GM12878 (cell line): Measurements from ENCODE around the gene CRB1. TPM values are rescaled to one million over a fixed set of nuclear protein-coding genes. Genes with fewer than 3 reads are reported as not detected.

Experiments used
- ATAC-seq: fragments of 200-7000 bp; cut with Tn5 transposase; 3 replicates; pipeline ENCODE4 v1.9.1; 2020; ENCODE audit warnings: mild to moderate bottlenecking, moderate library complexity
- BruUV-seq: library from RNA; stranded (reverse); fragments of 400-500 nt; replicated peaks from 2 replicates; lab custom pipeline; 2021; lab: Mats Ljungman, UMichigan
- CTCF ChIA-PET: fragments of 300-600 bp; sonication (Branson Sonifier 250); formaldehyde crosslinking; extraction: SDS; loops from one replicate; lab custom pipeline; 2021; ENCODE audit warnings: inconsistent platforms; lab: Yijun Ruan, JAX
- POLR2A ChIA-PET: fragments of 350-600 bp; formaldehyde crosslinking; extraction: SDS; loops from one replicate; lab custom pipeline; 2021; ENCODE audit warnings: inconsistent platforms; lab: Charles Lee
- RAD21 ChIA-PET: fragments of 300-600 bp; sonication (Branson Sonifier 250); formaldehyde crosslinking; loops from one replicate; lab custom pipeline; 2023; ENCODE audit warnings: antibody characterized with exemption; ENCODE audit not compliant: unreplicated experiment; lab: Charles Lee
- SMC1A ChIA-PET: fragments of 300-600 bp; sonication (Branson Sonifier 250); formaldehyde crosslinking; loops from one replicate; lab custom pipeline; 2023; ENCODE audit not compliant: unreplicated experiment, uncharacterized antibody; lab: Charles Lee
- DNase-seq: peaks from one replicate; pipeline ENCODE4 v3.0.0-alpha.2; 2011; ENCODE audit warnings: low read depth, low spot score
- FAIRE-seq: peaks from 3 replicates; lab custom pipeline; 2011; peaks lifted over from hg19 to GRCh38; lab: Jason Lieb, UNC
- H2AFZ ChIP-seq: 2 replicates; pipeline ENCODE4 v1.6.0; 2011; ENCODE audit warnings: low read depth, low read length, control low read depth; ENCODE audit not compliant: control insufficient read depth
- H3K27ac ChIP-seq: 2 replicates; pipeline ENCODE4 v1.5.1; 2011; ENCODE audit warnings: control low read depth; ENCODE audit not compliant: control insufficient read depth, insufficient read depth
- H3K27me3 ChIP-seq, 2 experiments: replicated peaks in 1 of 2; 2 replicates each; pipeline versions ENCODE4 v1.6.0 to v1.6.1; 2011; ENCODE audit warnings: low read length in 1 of 2; ENCODE audit not compliant: control insufficient read depth in 2 of 2, insufficient read depth in 2 of 2
- H3K36me3 ChIP-seq, 2 experiments: 2 replicates each; pipeline ENCODE4 v1.5.1; 2011; ENCODE audit warnings: low read length in 1 of 2; ENCODE audit not compliant: control insufficient read depth in 2 of 2, insufficient read depth in 2 of 2
- H3K4me1 ChIP-seq: 2 replicates; pipeline ENCODE4 v1.6.1; 2011; ENCODE audit warnings: mild to moderate bottlenecking, low read length, moderate library complexity, mixed read lengths; ENCODE audit not compliant: control insufficient read depth, insufficient read depth
- H3K4me2 ChIP-seq: 2 replicates; pipeline ENCODE4 v1.6.0; 2011; ENCODE audit warnings: control low read depth; ENCODE audit not compliant: control insufficient read depth, insufficient read depth
- H3K4me3 ChIP-seq: fragments of 200-600 bp; sonication (generic); 2 replicates; pipeline ENCODE4 v1.5.1; 2016
- H3K79me2 ChIP-seq: 2 replicates; pipeline ENCODE4 v1.6.0; 2011; ENCODE audit warnings: low read length; ENCODE audit not compliant: control insufficient read depth, insufficient read depth
- H3K9ac ChIP-seq: 2 replicates; pipeline ENCODE4 v1.8.0; 2011; ENCODE audit warnings: low read length, control low read depth, mixed read lengths; ENCODE audit not compliant: control insufficient read depth, insufficient read depth
- H3K9me3 ChIP-seq: replicated peaks from 3 replicates; pipeline ENCODE4 v1.5.1; 2011; ENCODE audit warnings: mild to moderate bottlenecking, low read length; ENCODE audit not compliant: control insufficient read depth, insufficient read depth
- H4K20me1 ChIP-seq: 2 replicates; pipeline ENCODE4 v1.6.0; 2011; ENCODE audit not compliant: control insufficient read depth, insufficient read depth
- BRCA1 ChIP-seq: IDR thresholded peaks from 2 replicates; pipeline ENCODE4 v1.6.1; 2011; ENCODE audit warnings: low read depth, low read length, improper control_type of control experiment
- CTCF ChIP-seq, 3 experiments: IDR thresholded peaks in 2 of 3; conservative IDR thresholded peaks in 1 of 3; 2 replicates each; pipeline ENCODE4 v1.5.1; 2011; ENCODE audit warnings: low read depth in 3 of 3, low read length in 3 of 3, mild to moderate bottlenecking in 3 of 3, control low read depth in 2 of 3, moderate library complexity in 2 of 3, inconsistent platforms in 1 of 3, mixed read lengths in 1 of 3; ENCODE audit not compliant: control insufficient read depth in 2 of 3, insufficient read depth in 1 of 3; ENCODE audit errors: extremely low read depth in 1 of 3
- NFYB ChIP-seq: IDR thresholded peaks from 2 replicates; pipeline ENCODE4 v1.6.1; 2011; ENCODE audit warnings: low read depth, mild to moderate bottlenecking, low read length, improper control_type of control experiment, moderate library complexity; ENCODE audit not compliant: insufficient read depth
- RAD21 ChIP-seq: IDR thresholded peaks from 2 replicates; pipeline ENCODE4 v1.6.1; 2011; ENCODE audit warnings: mild to moderate bottlenecking, low read depth, low read length, moderate library complexity; ENCODE audit not compliant: insufficient read depth
- SMC3 ChIP-seq: IDR thresholded peaks from 2 replicates; pipeline ENCODE4 v1.6.1; 2011; ENCODE audit warnings: low read length, improper control_type of control experiment, borderline replicate concordance
- TARDBP ChIP-seq: IDR thresholded peaks from 2 replicates; pipeline ENCODE4 v1.6.1; 2016; ENCODE audit warnings: borderline replicate concordance
- ZNF274 ChIP-seq: IDR thresholded peaks from one replicate; pipeline ENCODE4 v1.8.0; 2011; ENCODE audit not compliant: insufficient read length, insufficient read depth
- WGBS: methylation state at CpG from one replicate; pipeline ENCODE4 v1.1.6; 2016; ENCODE audit warnings: low lambda C conversion rate; ENCODE audit not compliant: insufficient replicate concordance, insufficient coverage; ENCODE audit errors: missing lambda C conversion rate; 5-methylcytosine and 5-hydroxymethylcytosine counted together
- in situ Hi-C: fragments of 300-500 bp; cut with MboI; formaldehyde crosslinking; loops from 9 replicates; pipeline ENCODE4 v1.14.3; 2018; ENCODE audit warnings: mixed read lengths
- intact Hi-C: fragments of 100-400 bp; cut with micrococcal nuclease; formaldehyde crosslinking; loops from one replicate; pipeline ENCODE4 v1.14.2; 2022; ENCODE audit not compliant: unreplicated experiment
- polyA plus RNA-seq, 11 experiments: library from polyadenylated mRNA; depleted of rRNA in 4 of 11; unstranded in 6 of 11; stranded (reverse) in 5 of 11; fragments of >200 nt; fragmentation: Nextera tagmentation in 4 of 11; fragmentation: Illumina TruSeq in 1 of 11; extraction: Ambion mirVana in 4 of 11; extraction: Trizol in 1 of 11; gene quantifications; 1 replicate in 1 of 11; 2 replicates in 10 of 11; pipeline versions ENCODE4 v1.2.1 to v1.2.3, GENCODE V29; 2011 to 2016; ENCODE audit warnings: inconsistent platforms in 2 of 11, missing spikeins in 2 of 11, low read depth in 1 of 11
- total RNA-seq, 4 experiments: library from RNA; depleted of rRNA in 3 of 4; stranded (reverse); fragments of >200 nt in 3 of 4; fragmentation: Illumina TruSeq in 1 of 4; extraction: Trizol in 1 of 4; gene quantifications; 2 replicates each; pipeline versions ENCODE4 v1.2.1 to v1.2.3, GENCODE V29; 2013 to 2021

The CRB1 gene
- total and polyA plus RNA-seq, 10 of the 15 experiments (the other 5 are each of a cell fraction or from before 2014, with no cell fraction given), result 0.06 to 0.10 (median 0.06) TPM; not detected in 7

- H3K79me2 ChIP-seq, result no peaks in the 10 kb centered on the region
- no peak overlapping the region for H3K4me2 ChIP-seq
- no peaks in the 10 kb centered on the region for H3K4me1 ChIP-seq
- no peak overlapping the region for H3K9ac ChIP-seq
- TF ChIP-seq TARDBP, result no peak
- TF ChIP-seq BRCA1, result no peak
- TF ChIP-seq NFYB, result no peak
- TF ChIP-seq CTCF (IDR thresholded peaks at IDR 0.05 in 2 of 3, conservative IDR thresholded peaks at IDR 0.05 in 1 of 3; ENCODE audit: control insufficient read depth in 2 of 3, extremely low read depth in 1 of 3, insufficient read depth in 1 of 3, low read depth in 3 of 3, low read length in 3 of 3), result peak; percentile 51 to 64 (median 62)
- peak; percentile 45; the same call in 1 of the 2 replicates for TF ChIP-seq SMC3
- no peak for TF ChIP-seq ZNF274
- peak; percentile 63 for TF ChIP-seq RAD21
- TF ChIP-seq, all 136 proteins: peak for 3
- ATAC-seq, result peak; percentile 75
- RAD21 ChIA-PET, result interaction anchor here (0.7 to 2.5 kb wide), 3 partner anchors 184 to 403 kb away, joined by 3 to 14 read pairs (median 5); no protein-coding TSS in a partner anchor
- CTCF ChIA-PET, result interaction anchor here (0.5 to 5.4 kb wide), 24 partner anchors 9 to 946 kb away, joined by 3 to 39 read pairs (median 4); no protein-coding TSS in a partner anchor
- Histone ChIP-seq H3K9me3 (no peaks in the 10 kb centered on the region), H3K36me3 (no peaks in the 10 kb centered on the region), H3K4me3 (no peak overlapping the region), H4K20me1 (no peaks in the 10 kb centered on the region), H3K27ac (no peak overlapping the region), H3K27me3 (no peaks in the 10 kb centered on the region), H2AFZ (0 out of 2 replicates have a peak overlapping the region, but pooled peaks have one; percentile 1)
- no TSS peak for BruUV-seq
- POLR2A ChIA-PET, result no interaction called here
- intact Hi-C loops, result loop anchor here (1.0 to 5.0 kb wide), 3 partner anchors 348 to 946 kb away; no protein-coding TSS in a partner anchor
- in situ Hi-C loops, result loop anchor here (5.0 kb wide), 2 partner anchors 401 to 941 kb away; no protein-coding TSS in a partner anchor
- WGBS, result 0% methylated on average over 2 of the region's 2 CpGs
- DNase-seq, result no peak
- SMC1A ChIA-PET, result interaction anchor here (0.6 to 2.1 kb wide), 6 partner anchors 17 to 942 kb away, joined by 3 to 10 read pairs (median 5); partner anchors contain the start of gene C1orf53
- peak; percentile 54 for FAIRE-seq
Observed at GRCh38 chr1:197521118-197521739, 253.2 kb downstream of the CRB1 start.
